Measurements from ENCODE around the gene PRM1. TPM values are rescaled to one million over a fixed set of nuclear protein-coding genes. Genes with fewer than 3 reads are reported as not detected.

PRM1 gene
- polyA plus RNA-seq, 4 donors = not detected

GRCh38 chr16:11239644-11240632 lies 41.2 kb downstream of the PRM1 start:
- DNase-seq (ENCODE audit: low read depth in 4 of 4, low spot score in 2 of 4) = no peak

GRCh38 chr16:11238272-11239202 lies 42.6 kb downstream of the PRM1 start:
- DNase-seq (ENCODE audit: low read depth in 4 of 4, low spot score in 2 of 4) = no peak

GRCh38 chr16:11236461-11237254 lies 44.5 kb downstream of the PRM1 start:
- no peak for DNase-seq (ENCODE audit: low read depth in 4 of 4, low spot score in 2 of 4)

GRCh38 chr16:11235703-11235991 lies 45.5 kb downstream of the PRM1 start:
- no peak for DNase-seq (ENCODE audit: low read depth in 4 of 4, low spot score in 2 of 4)

GRCh38 chr16:11234884-11235702 lies 46.0 kb downstream of the PRM1 start:
- no peak for DNase-seq (ENCODE audit: low read depth in 4 of 4, low spot score in 2 of 4)

GRCh38 chr16:11233727-11234376 lies 47.3 kb downstream of the PRM1 start:
- no peak for DNase-seq (ENCODE audit: low read depth in 4 of 4, low spot score in 2 of 4)

GRCh38 chr16:11232852-11233726 lies 48.0 kb downstream of the PRM1 start:
- DNase-seq (ENCODE audit: low read depth in 4 of 4, low spot score in 2 of 4) = no peak

GRCh38 chr16:11232302-11232851 lies 48.8 kb downstream of the PRM1 start:
- DNase-seq (ENCODE audit: low read depth in 4 of 4, low spot score in 2 of 4) = no peak

GRCh38 chr16:11231367-11231970 lies 49.7 kb downstream of the PRM1 start:
- no peak for DNase-seq (ENCODE audit: low read depth in 4 of 4, low spot score in 2 of 4)

Other genes with a start within 250 kb of the PRM1 start
- gene SOCS1, start 25.1 kb downstream of the PRM1 start, polyA plus RNA-seq (ENCODE audit: insufficient read length in 4 of 4) = 10 to 100 TPM in 1 of 4 donors, 1 to 10 TPM in 3; 4.7 to 12.7 (median 7.2) TPM
- not detected for gene TNP2, start 12.0 kb downstream of the PRM1 start, polyA plus RNA-seq (ENCODE audit: insufficient read length in 4 of 4)
- gene PRM3, start 7.7 kb downstream of the PRM1 start, polyA plus RNA-seq (ENCODE audit: insufficient read length in 4 of 4) = not detected
- not detected for gene PRM2, start 4.8 kb downstream of the PRM1 start, polyA plus RNA-seq (ENCODE audit: insufficient read length in 4 of 4)
- gene RMI2, start 64.1 kb upstream of the PRM1 start, polyA plus RNA-seq (ENCODE audit: insufficient read length in 4 of 4) = 10 to 100 TPM; 22.3 to 33.6 (median 25.9) TPM

Measured in left renal cortex interstitium (tissue), 4 donors.